SK-N-SH treated with all-trans-retinoic acid at 6 μM for 48 hours (cell line): ENCODE measurements around the gene STARD5.

Experiments used
- ATAC-seq: fragments of 200-7000 bp; cut with Tn5 transposase; 3 replicates; pipeline ENCODE4 v1.9.1; 2020; ENCODE audit warnings: mild to moderate bottlenecking, moderate library complexity
- CREB5 ChIP-seq: fragments of 250-450 bp; sonication (Bioruptor Pico); IDR thresholded peaks from 2 replicates; pipeline ENCODE4 v1.5.1; 2020; ENCODE audit warnings: low read depth, mild to moderate bottlenecking, moderate library complexity
- CSDC2 ChIP-seq: fragments of 250-450 bp; sonication (Bioruptor Pico); IDR thresholded peaks from 2 replicates; pipeline ENCODE4 v1.5.0; 2020; ENCODE audit warnings: mild to moderate bottlenecking, moderate library complexity
- CSRNP3 ChIP-seq: fragments of 250-450 bp; sonication (Bioruptor Pico); IDR thresholded peaks from 2 replicates; pipeline ENCODE4 v1.5.1; 2021; ENCODE audit warnings: mild to moderate bottlenecking, moderate library complexity
- ESRRG ChIP-seq: fragments of 250-450 bp; sonication (Bioruptor Pico); IDR thresholded peaks from 2 replicates; pipeline ENCODE4 v1.6.1; 2021; ENCODE audit warnings: mild to moderate bottlenecking
- GLIS3 ChIP-seq: fragments of 250-450 bp; sonication (Bioruptor Pico); IDR thresholded peaks from 2 replicates; pipeline ENCODE4 v1.5.0; 2020; ENCODE audit warnings: mild to moderate bottlenecking, moderate library complexity
- OSR1 ChIP-seq: fragments of 250-450 bp; sonication (Bioruptor Pico); IDR thresholded peaks from 2 replicates; pipeline ENCODE4 v1.8.0; 2022; ENCODE audit warnings: moderate library complexity, mild to moderate bottlenecking, inconsistent platforms
- PATZ1 ChIP-seq: fragments of 250-450 bp; sonication (Bioruptor Pico); IDR thresholded peaks from 2 replicates; pipeline ENCODE4 v1.8.0; 2020; ENCODE audit warnings: mild to moderate bottlenecking, moderate library complexity, borderline replicate concordance
- POU6F1 ChIP-seq: fragments of 250-450 bp; sonication (Bioruptor Pico); IDR thresholded peaks from 2 replicates; pipeline ENCODE4 v1.8.0; 2021; ENCODE audit warnings: low read depth, mild to moderate bottlenecking, moderate library complexity, borderline replicate concordance
- RARB ChIP-seq: fragments of 250-450 bp; sonication (Bioruptor Pico); IDR thresholded peaks from 2 replicates; pipeline ENCODE4 v1.8.0; 2021; ENCODE audit warnings: mild to moderate bottlenecking, moderate library complexity
- TCF4 ChIP-seq: fragments of 250-450 bp; sonication (Bioruptor Pico); IDR thresholded peaks from 2 replicates; pipeline ENCODE4 v1.8.0; 2021; ENCODE audit warnings: mild to moderate bottlenecking, moderate library complexity, borderline replicate concordance
- ZC3H10 ChIP-seq: fragments of 250-450 bp; sonication (Bioruptor Pico); IDR thresholded peaks from 2 replicates; pipeline ENCODE4 v1.5.1; 2021; ENCODE audit warnings: mild to moderate bottlenecking, moderate library complexity
- ZFP3 ChIP-seq: fragments of 250-450 bp; sonication (Bioruptor Pico); IDR thresholded peaks from 2 replicates; pipeline ENCODE4 v1.5.0; 2020; ENCODE audit warnings: mild to moderate bottlenecking, moderate library complexity
- ZFP30 ChIP-seq: fragments of 450-650 bp; formaldehyde crosslinking; IDR thresholded peaks from 2 replicates; pipeline ENCODE4 v1.5.0; 2022; ENCODE audit warnings: mild to moderate bottlenecking, moderate library complexity
- ZNF565 ChIP-seq: fragments of 450-650 bp; formaldehyde crosslinking; conservative IDR thresholded peaks from 2 replicates; pipeline ENCODE4 v1.5.0; 2020; ENCODE audit warnings: low read depth, mild to moderate bottlenecking, moderate library complexity
- ZNF70 ChIP-seq: fragments of 450-650 bp; formaldehyde crosslinking; IDR thresholded peaks from 2 replicates; pipeline ENCODE4 v1.5.0; 2020; ENCODE audit warnings: mild to moderate bottlenecking, moderate library complexity
- ZNF8 ChIP-seq: fragments of 450-650 bp; formaldehyde crosslinking; IDR thresholded peaks from 2 replicates; pipeline ENCODE4 v1.5.0; 2020; ENCODE audit warnings: mild to moderate bottlenecking, moderate library complexity
- TF ChIP-seq, protein P1 (sequence below): fragments of 250-450 bp; sonication (Bioruptor Pico); IDR thresholded peaks from 2 replicates; pipeline ENCODE4 v1.5.0; 2020; ENCODE audit warnings: mild to moderate bottlenecking, moderate library complexity

Gene STARD5

GRCh38 chr15:81275711-81276392 lies 48.1 kb downstream of the STARD5 start:
- ATAC-seq, result no peak
- TF ChIP-seq PATZ1 (CRISPR knock-in tag), result no peak
- no peak for TF ChIP-seq CSRNP3
- TF ChIP-seq OSR1 (CRISPR knock-in tag), result no peak
- TF ChIP-seq CREB5 (CRISPR knock-in tag), result no peak
- TF ChIP-seq TCF4 (CRISPR knock-in tag), result no peak
- no peak for TF ChIP-seq POU6F1 (CRISPR knock-in tag)
- TF ChIP-seq, protein P1, sequence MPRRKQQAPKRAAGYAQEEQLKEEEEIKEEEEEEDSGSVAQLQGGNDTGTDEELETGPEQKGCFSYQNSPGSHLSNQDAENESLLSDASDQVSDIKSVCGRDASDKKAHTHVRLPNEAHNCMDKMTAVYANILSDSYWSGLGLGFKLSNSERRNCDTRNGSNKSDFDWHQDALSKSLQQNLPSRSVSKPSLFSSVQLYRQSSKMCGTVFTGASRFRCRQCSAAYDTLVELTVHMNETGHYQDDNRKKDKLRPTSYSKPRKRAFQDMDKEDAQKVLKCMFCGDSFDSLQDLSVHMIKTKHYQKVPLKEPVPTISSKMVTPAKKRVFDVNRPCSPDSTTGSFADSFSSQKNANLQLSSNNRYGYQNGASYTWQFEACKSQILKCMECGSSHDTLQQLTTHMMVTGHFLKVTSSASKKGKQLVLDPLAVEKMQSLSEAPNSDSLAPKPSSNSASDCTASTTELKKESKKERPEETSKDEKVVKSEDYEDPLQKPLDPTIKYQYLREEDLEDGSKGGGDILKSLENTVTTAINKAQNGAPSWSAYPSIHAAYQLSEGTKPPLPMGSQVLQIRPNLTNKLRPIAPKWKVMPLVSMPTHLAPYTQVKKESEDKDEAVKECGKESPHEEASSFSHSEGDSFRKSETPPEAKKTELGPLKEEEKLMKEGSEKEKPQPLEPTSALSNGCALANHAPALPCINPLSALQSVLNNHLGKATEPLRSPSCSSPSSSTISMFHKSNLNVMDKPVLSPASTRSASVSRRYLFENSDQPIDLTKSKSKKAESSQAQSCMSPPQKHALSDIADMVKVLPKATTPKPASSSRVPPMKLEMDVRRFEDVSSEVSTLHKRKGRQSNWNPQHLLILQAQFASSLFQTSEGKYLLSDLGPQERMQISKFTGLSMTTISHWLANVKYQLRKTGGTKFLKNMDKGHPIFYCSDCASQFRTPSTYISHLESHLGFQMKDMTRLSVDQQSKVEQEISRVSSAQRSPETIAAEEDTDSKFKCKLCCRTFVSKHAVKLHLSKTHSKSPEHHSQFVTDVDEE, result no peak
- no peak for TF ChIP-seq ZFP30 (CRISPR knock-in tag)
- TF ChIP-seq ZC3H10 (CRISPR knock-in tag), result no peak
- no peak for TF ChIP-seq CSDC2 (CRISPR knock-in tag)
- TF ChIP-seq ZNF565 (CRISPR knock-in tag), result no peak
- TF ChIP-seq ZNF8 (CRISPR knock-in tag), result no peak
- TF ChIP-seq GLIS3, result no peak
- no peak for TF ChIP-seq RARB (CRISPR knock-in tag)
- TF ChIP-seq ESRRG (CRISPR knock-in tag), result no peak

DNA sequence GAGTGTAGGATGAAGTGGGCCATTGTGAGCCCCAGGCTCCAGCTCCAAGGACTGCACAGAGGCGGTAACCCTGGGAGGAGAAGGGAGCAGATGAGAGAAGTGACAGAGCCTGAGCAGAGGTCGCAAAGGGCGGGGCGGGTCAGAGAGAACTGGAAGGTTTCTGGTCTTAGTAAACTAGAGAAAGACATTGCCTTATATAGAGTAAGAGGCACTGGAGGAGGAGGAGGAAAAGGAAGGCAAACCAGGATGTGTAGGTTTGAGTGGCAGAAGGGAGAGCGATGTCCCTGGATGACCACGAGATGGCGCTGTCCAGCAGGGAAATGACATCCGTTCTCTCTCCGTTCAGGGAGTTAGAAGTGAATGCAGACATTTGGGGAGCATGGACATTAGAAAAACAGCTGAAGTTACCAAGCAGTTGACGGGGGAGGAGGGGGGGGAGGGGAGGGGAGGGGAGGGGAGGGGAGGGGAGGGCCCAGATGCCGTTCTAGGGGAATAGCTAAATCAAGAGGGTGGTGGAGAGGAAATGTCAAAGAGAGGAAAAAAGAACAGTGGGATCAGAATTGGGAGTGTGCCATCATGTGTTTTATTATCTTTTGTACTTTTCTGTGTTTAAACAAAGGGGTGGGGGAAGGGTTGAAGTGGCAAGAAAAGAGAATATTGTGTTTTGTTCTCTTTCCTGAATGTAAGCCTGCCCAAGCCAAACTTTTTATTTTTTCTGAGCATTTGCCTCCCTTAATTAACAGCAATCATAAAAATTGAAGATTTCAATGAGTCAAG lies 48.8 kb downstream of the STARD5 start:
- TF ChIP-seq TCF4 (CRISPR knock-in tag) (no peak), CREB5 (CRISPR knock-in tag) (no peak)
- TF ChIP-seq, all 23 proteins: peak for 0
- ATAC-seq, result peak; percentile 97

GRCh38 chr15:81274255-81274654 lies 49.7 kb downstream of the STARD5 start:
- TF ChIP-seq ZNF565 (CRISPR knock-in tag) (no peak), ZNF70 (CRISPR knock-in tag) (no peak), ZFP3 (no peak)
- ATAC-seq, result no peak
